GM12878 (cell line): Measurements from ENCODE around the gene TYROBP. TPM values are rescaled to one million over a fixed set of nuclear protein-coding genes. Genes with fewer than 3 reads are reported as not detected.

ENCODE experiments used
- ATAC-seq: fragments of 200-7000 bp; cut with Tn5 transposase; 3 replicates; pipeline ENCODE4 v1.9.1; 2020; ENCODE audit warnings: mild to moderate bottlenecking, moderate library complexity
- BruUV-seq: library from RNA; stranded (reverse); fragments of 400-500 nt; replicated peaks from 2 replicates; lab custom pipeline; 2021; lab: Mats Ljungman, UMichigan
- CTCF ChIA-PET: fragments of 300-600 bp; sonication (Branson Sonifier 250); formaldehyde crosslinking; extraction: SDS; loops from one replicate; lab custom pipeline; 2021; ENCODE audit warnings: inconsistent platforms; lab: Yijun Ruan, JAX
- POLR2A ChIA-PET: fragments of 350-600 bp; formaldehyde crosslinking; extraction: SDS; loops from one replicate; lab custom pipeline; 2021; ENCODE audit warnings: inconsistent platforms; lab: Charles Lee
- RAD21 ChIA-PET: fragments of 300-600 bp; sonication (Branson Sonifier 250); formaldehyde crosslinking; loops from one replicate; lab custom pipeline; 2023; ENCODE audit warnings: antibody characterized with exemption; ENCODE audit not compliant: unreplicated experiment; lab: Charles Lee
- SMC1A ChIA-PET: fragments of 300-600 bp; sonication (Branson Sonifier 250); formaldehyde crosslinking; loops from one replicate; lab custom pipeline; 2023; ENCODE audit not compliant: unreplicated experiment, uncharacterized antibody; lab: Charles Lee
- DNase-seq: peaks from one replicate; pipeline ENCODE4 v3.0.0-alpha.2; 2011; ENCODE audit warnings: low read depth, low spot score
- FAIRE-seq: peaks from 3 replicates; lab custom pipeline; 2011; peaks lifted over from hg19 to GRCh38; lab: Jason Lieb, UNC
- H2AFZ ChIP-seq: 2 replicates; pipeline ENCODE4 v1.6.0; 2011; ENCODE audit warnings: low read depth, low read length, control low read depth; ENCODE audit not compliant: control insufficient read depth
- H3K27ac ChIP-seq: 2 replicates; pipeline ENCODE4 v1.5.1; 2011; ENCODE audit warnings: control low read depth; ENCODE audit not compliant: control insufficient read depth, insufficient read depth
- H3K27me3 ChIP-seq, 2 experiments: replicated peaks in 1 of 2; 2 replicates each; pipeline versions ENCODE4 v1.6.0 to v1.6.1; 2011; ENCODE audit warnings: low read length in 1 of 2; ENCODE audit not compliant: control insufficient read depth in 2 of 2, insufficient read depth in 2 of 2
- H3K36me3 ChIP-seq, 2 experiments: 2 replicates each; pipeline ENCODE4 v1.5.1; 2011; ENCODE audit warnings: low read length in 1 of 2; ENCODE audit not compliant: control insufficient read depth in 2 of 2, insufficient read depth in 2 of 2
- H3K4me1 ChIP-seq: 2 replicates; pipeline ENCODE4 v1.6.1; 2011; ENCODE audit warnings: mild to moderate bottlenecking, low read length, moderate library complexity, mixed read lengths; ENCODE audit not compliant: control insufficient read depth, insufficient read depth
- H3K4me2 ChIP-seq: 2 replicates; pipeline ENCODE4 v1.6.0; 2011; ENCODE audit warnings: control low read depth; ENCODE audit not compliant: control insufficient read depth, insufficient read depth
- H3K4me3 ChIP-seq: fragments of 200-600 bp; sonication (generic); 2 replicates; pipeline ENCODE4 v1.5.1; 2016
- H3K79me2 ChIP-seq: 2 replicates; pipeline ENCODE4 v1.6.0; 2011; ENCODE audit warnings: low read length; ENCODE audit not compliant: control insufficient read depth, insufficient read depth
- H3K9ac ChIP-seq: 2 replicates; pipeline ENCODE4 v1.8.0; 2011; ENCODE audit warnings: low read length, control low read depth, mixed read lengths; ENCODE audit not compliant: control insufficient read depth, insufficient read depth
- H3K9me3 ChIP-seq: replicated peaks from 3 replicates; pipeline ENCODE4 v1.5.1; 2011; ENCODE audit warnings: mild to moderate bottlenecking, low read length; ENCODE audit not compliant: control insufficient read depth, insufficient read depth
- H4K20me1 ChIP-seq: 2 replicates; pipeline ENCODE4 v1.6.0; 2011; ENCODE audit not compliant: control insufficient read depth, insufficient read depth
- BHLHE40 ChIP-seq, 2 experiments: fragments of 450-650 bp in 1 of 2; IDR thresholded peaks; 2 replicates each; pipeline ENCODE4 v1.6.1; 2011 to 2017; ENCODE audit warnings: low read depth in 2 of 2, borderline replicate concordance in 1 of 2, improper control_type of control experiment in 1 of 2, low read length in 1 of 2, mild to moderate bottlenecking in 1 of 2
- EGR1 ChIP-seq, 2 experiments: IDR thresholded peaks; 1 replicate in 1 of 2; 2 replicates in 1 of 2; pipeline ENCODE4 v1.6.1; 2011 to 2012; ENCODE audit warnings: low read depth in 2 of 2, low read length in 2 of 2, borderline replicate concordance in 1 of 2, mild to moderate bottlenecking in 1 of 2, moderate library complexity in 1 of 2
- EP300 ChIP-seq, 2 experiments: fragments of 150-350 bp in 1 of 2; IDR thresholded peaks; 2 replicates each; pipeline ENCODE4 v1.6.1; 2011 to 2012; ENCODE audit warnings: low read depth in 2 of 2, low read length in 2 of 2, borderline replicate concordance in 1 of 2, improper control_type of control experiment in 1 of 2, inconsistent platforms in 1 of 2; ENCODE audit not compliant: control insufficient read depth in 1 of 2
- FOXM1 ChIP-seq: IDR thresholded peaks from 2 replicates; pipeline ENCODE4 v1.6.1; 2012; ENCODE audit warnings: low read depth, mild to moderate bottlenecking, inconsistent platforms, low read length, moderate library complexity
- MAX ChIP-seq: IDR thresholded peaks from 2 replicates; pipeline ENCODE4 v1.6.1; 2012; ENCODE audit warnings: low read depth, low read length, improper control_type of control experiment
- PAX5 ChIP-seq: IDR thresholded peaks from 2 replicates; pipeline ENCODE4 v1.6.1; 2011; ENCODE audit warnings: low read depth, low read length, borderline replicate concordance
- YY1 ChIP-seq: IDR thresholded peaks from 2 replicates; pipeline ENCODE4 v1.6.1; 2011; ENCODE audit warnings: low read depth, mild to moderate bottlenecking, low read length
- ZSCAN29 ChIP-seq: fragments of 450-650 bp; IDR thresholded peaks from 2 replicates; pipeline ENCODE4 v1.6.1; 2017; ENCODE audit warnings: mild to moderate bottlenecking, moderate library complexity
- WGBS: methylation state at CpG from one replicate; pipeline ENCODE4 v1.1.6; 2016; ENCODE audit warnings: low lambda C conversion rate; ENCODE audit not compliant: insufficient replicate concordance, insufficient coverage; ENCODE audit errors: missing lambda C conversion rate; 5-methylcytosine and 5-hydroxymethylcytosine counted together
- in situ Hi-C: fragments of 300-500 bp; cut with MboI; formaldehyde crosslinking; loops from 9 replicates; pipeline ENCODE4 v1.14.3; 2018; ENCODE audit warnings: mixed read lengths
- intact Hi-C: fragments of 100-400 bp; cut with micrococcal nuclease; formaldehyde crosslinking; loops from one replicate; pipeline ENCODE4 v1.14.2; 2022; ENCODE audit not compliant: unreplicated experiment
- polyA plus RNA-seq, 11 experiments: library from polyadenylated mRNA; depleted of rRNA in 4 of 11; unstranded in 6 of 11; stranded (reverse) in 5 of 11; fragments of >200 nt; fragmentation: Nextera tagmentation in 4 of 11; fragmentation: Illumina TruSeq in 1 of 11; extraction: Ambion mirVana in 4 of 11; extraction: Trizol in 1 of 11; gene quantifications; 1 replicate in 1 of 11; 2 replicates in 10 of 11; pipeline versions ENCODE4 v1.2.1 to v1.2.3, GENCODE V29; 2011 to 2016; ENCODE audit warnings: inconsistent platforms in 2 of 11, missing spikeins in 2 of 11, low read depth in 1 of 11
- total RNA-seq, 4 experiments: library from RNA; depleted of rRNA in 3 of 4; stranded (reverse); fragments of >200 nt in 3 of 4; fragmentation: Illumina TruSeq in 1 of 4; extraction: Trizol in 1 of 4; gene quantifications; 2 replicates each; pipeline versions ENCODE4 v1.2.1 to v1.2.3, GENCODE V29; 2013 to 2021

Gene TYROBP
- total and polyA plus RNA-seq, 10 of the 15 experiments (the other 5 are each of a cell fraction or from before 2014, with no cell fraction given), result 0.33 to 2.4 (median 0.58) TPM; not detected in 2

- Histone ChIP-seq H3K4me2 (peak within 1 kb of the TSS; percentile 89), H4K20me1 (no peaks in the 10 kb centered on the region), H3K27ac (no peak within 1 kb of the TSS), H3K4me1 (no peaks in the 10 kb centered on the region), H3K36me3 (no peaks in the 10 kb centered on the region), H3K9me3 (no peaks in the 10 kb centered on the region), H3K79me2 (no peaks in the 10 kb centered on the region), H3K4me3 (peak within 1 kb of the TSS; percentile 75), H2AFZ (peak within 1 kb of the TSS; percentile 66), H3K9ac (peak within 1 kb of the TSS; percentile 62), H3K27me3 (no peaks in the 10 kb centered on the region; a peak in 1 of 4 replicates)
- WGBS, result 17% methylated on average over 34 of the region's 68 CpGs
- BruUV-seq, result no TSS peak
- POLR2A ChIA-PET, result no interaction called here
- in situ Hi-C loops, result no loop called here
- DNase-seq, result no peak
- no peak for FAIRE-seq
- intact Hi-C loops, result no loop called here
- SMC1A ChIA-PET, result no interaction called here
- no peak for ATAC-seq
- TF ChIP-seq BHLHE40 (IDR thresholded peaks at IDR 0.05; ENCODE audit: borderline replicate concordance in 1 of 2, low read depth in 2 of 2, low read length in 1 of 2) (no peak), EGR1 (IDR thresholded peaks at IDR 0.05; ENCODE audit: borderline replicate concordance in 1 of 2, low read depth in 2 of 2, low read length in 2 of 2) (peak in 1 of 2 experiments; percentile 1; a peak in 1 of 3 replicates), PAX5 (no peak), YY1 (0 out of 2 replicates have a peak, but pooled peaks have one; percentile 29), EP300 (IDR thresholded peaks at IDR 0.05; ENCODE audit: borderline replicate concordance in 1 of 2, control insufficient read depth in 1 of 2, low read depth in 2 of 2, low read length in 2 of 2) (no peak), ZSCAN29 (no peak), FOXM1 (no peak), MAX (no peak)
- RAD21 ChIA-PET, result no interaction called here
- CTCF ChIA-PET, result no interaction called here
These were observed 28.0 kb upstream of the TYROBP start, which contains the start of gene LRFN3 for GRCh38 chr19:35935911-35936737. Gene LRFN3 (plus strand): TSS chr19:35936374. CDS start chr19:35939426, 3,052 bp downstream.
